Suprapubic skin (tissue), 3 donors: ENCODE measurements around the gene SZT2.

Experiments used
- POLR2A ChIP-seq, 2 donors: fragments of 450-650 bp; IDR thresholded peaks; one replicate each; pipeline ENCODE4 v1.6.1; 2017; ENCODE audit warnings: antibody characterized with exemption in 2 of 2, mild to moderate bottlenecking in 2 of 2, moderate library complexity in 2 of 2
- TF ChIP-seq, protein P1 (sequence below), 2 donors: fragments of 200-600 bp in 1 of 2; fragments of 450-650 bp in 1 of 2; sonication (generic) in 1 of 2; IDR thresholded peaks; one replicate each; pipeline ENCODE4 v1.5.1; 2016 to 2019; ENCODE audit warnings: antibody characterized with exemption in 2 of 2, mild to moderate bottlenecking in 1 of 2, moderate library complexity in 1 of 2

DNA sequence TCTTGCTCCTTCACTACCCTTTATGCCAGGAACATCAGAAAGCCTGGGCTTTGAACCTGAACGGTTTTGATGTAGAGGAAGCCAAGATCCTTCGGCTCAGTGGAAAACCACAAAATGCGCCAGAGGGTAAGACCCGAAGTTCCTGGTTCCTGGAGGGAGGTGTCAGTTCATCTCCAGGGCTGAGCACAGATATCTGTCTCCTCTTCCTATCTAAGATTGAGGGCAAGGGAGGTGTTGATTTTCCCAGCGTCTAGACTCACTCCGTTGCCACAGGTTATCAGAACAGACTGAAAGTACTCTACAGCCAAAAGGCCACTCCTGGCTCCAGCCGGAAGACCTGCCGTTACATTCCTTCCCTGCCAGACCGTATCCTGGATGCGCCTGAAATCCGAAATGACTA is 30.0 kb upstream of the SZT2 start:
- no peak for TF ChIP-seq POLR2A (IDR thresholded peaks at IDR 0.05)
- TF ChIP-seq, protein P1, sequence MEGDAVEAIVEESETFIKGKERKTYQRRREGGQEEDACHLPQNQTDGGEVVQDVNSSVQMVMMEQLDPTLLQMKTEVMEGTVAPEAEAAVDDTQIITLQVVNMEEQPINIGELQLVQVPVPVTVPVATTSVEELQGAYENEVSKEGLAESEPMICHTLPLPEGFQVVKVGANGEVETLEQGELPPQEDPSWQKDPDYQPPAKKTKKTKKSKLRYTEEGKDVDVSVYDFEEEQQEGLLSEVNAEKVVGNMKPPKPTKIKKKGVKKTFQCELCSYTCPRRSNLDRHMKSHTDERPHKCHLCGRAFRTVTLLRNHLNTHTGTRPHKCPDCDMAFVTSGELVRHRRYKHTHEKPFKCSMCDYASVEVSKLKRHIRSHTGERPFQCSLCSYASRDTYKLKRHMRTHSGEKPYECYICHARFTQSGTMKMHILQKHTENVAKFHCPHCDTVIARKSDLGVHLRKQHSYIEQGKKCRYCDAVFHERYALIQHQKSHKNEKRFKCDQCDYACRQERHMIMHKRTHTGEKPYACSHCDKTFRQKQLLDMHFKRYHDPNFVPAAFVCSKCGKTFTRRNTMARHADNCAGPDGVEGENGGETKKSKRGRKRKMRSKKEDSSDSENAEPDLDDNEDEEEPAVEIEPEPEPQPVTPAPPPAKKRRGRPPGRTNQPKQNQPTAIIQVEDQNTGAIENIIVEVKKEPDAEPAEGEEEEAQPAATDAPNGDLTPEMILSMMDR (IDR thresholded peaks at IDR 0.05) = no peak
